NB4 (cell line): ENCODE measurements around the gene C10orf105.
A peak's percentile ranks its signal among the peaks of the same experiment; 100 is the strongest.

Experiments used
- DNase-seq: peaks from one replicate; pipeline ENCODE4 v3.0.0; 2010; ENCODE audit warnings: low read depth
- H3K4me3 ChIP-seq: one replicate; pipeline ENCODE4 v1.5.1; 2011; ENCODE audit warnings: mild to moderate bottlenecking, low read depth, low read length, moderate library complexity
- CTCF ChIP-seq: IDR thresholded peaks from one replicate; pipeline ENCODE4 v1.5.1; 2012; ENCODE audit warnings: low read depth, low read length
- MAX ChIP-seq: IDR thresholded peaks from 2 replicates; pipeline ENCODE4 v1.6.1; 2011; ENCODE audit warnings: low read depth, low read length
- MYC ChIP-seq: IDR thresholded peaks from 2 replicates; pipeline ENCODE4 v1.6.1; 2011; ENCODE audit warnings: low read depth, low read length
- POLR2A ChIP-seq: IDR thresholded peaks from 2 replicates; pipeline ENCODE4 v1.6.1; 2011; ENCODE audit warnings: mild to moderate bottlenecking; ENCODE audit not compliant: insufficient read length; ENCODE audit errors: extremely low read depth

C10orf105 gene

GRCh38 chr10:71727105-71727737 lies 7.6 kb upstream of the C10orf105 start:
- no peak for TF ChIP-seq MAX
- no peak for TF ChIP-seq MYC
- TF ChIP-seq POLR2A: no peak
- no peak for TF ChIP-seq CTCF
- DNase-seq: no peak
- H3K4me3 ChIP-seq: no peak overlapping the region

- peak; percentile 18; the same call in 1 of the 2 replicates for TF ChIP-seq MYC
- no peak for TF ChIP-seq MAX
- peak; percentile 72 for DNase-seq
- no peak overlapping the region for H3K4me3 ChIP-seq
Observed at GRCh38 chr10:71726580-71727104, 7.1 kb upstream of the C10orf105 start.

- DNase-seq: peak; percentile 77
- no peak overlapping the region for H3K4me3 ChIP-seq
- TF ChIP-seq POLR2A (no peak), CTCF (peak; percentile 39), MYC (no peak), MAX (no peak)
Observed at GRCh38 chr10:71725998-71726579, 6.5 kb upstream of the C10orf105 start.

- no peak overlapping the region for H3K4me3 ChIP-seq
- DNase-seq: no peak
- TF ChIP-seq MYC (no peak), MAX (no peak), CTCF (no peak), POLR2A (no peak)
Observed at GRCh38 chr10:71725249-71725648, 5.7 kb upstream of the C10orf105 start.

GRCh38 chr10:71724539-71724938 lies 5.0 kb upstream of the C10orf105 start:
- H3K4me3 ChIP-seq: no peak overlapping the region
- DNase-seq: peak; percentile 35
- TF ChIP-seq CTCF (no peak), POLR2A (no peak), MAX (no peak), MYC (no peak)

- H3K4me3 ChIP-seq: no peak overlapping the region
- no peak for DNase-seq
- TF ChIP-seq MYC (no peak), CTCF (no peak), POLR2A (no peak), MAX (no peak)
Observed at GRCh38 chr10:71723311-71723710, 3.7 kb upstream of the C10orf105 start.
